GM21825 (cell line): ENCODE measurements around the gene TMEM240.
"Not testable (repeated sequence)": the region's sequence is repeated elsewhere in the genome, so short reads cannot be mapped to it uniquely, and the experiment has no call there.

ENCODE experiments used
- ATAC-seq: cut with Tn5 transposase; IDR thresholded peaks from one replicate; pipeline ENCODE4 v1.9.1; 2021; ENCODE audit warnings: mild to moderate bottlenecking, moderate library complexity; ENCODE audit not compliant: unreplicated experiment

Gene TMEM240

DNA sequence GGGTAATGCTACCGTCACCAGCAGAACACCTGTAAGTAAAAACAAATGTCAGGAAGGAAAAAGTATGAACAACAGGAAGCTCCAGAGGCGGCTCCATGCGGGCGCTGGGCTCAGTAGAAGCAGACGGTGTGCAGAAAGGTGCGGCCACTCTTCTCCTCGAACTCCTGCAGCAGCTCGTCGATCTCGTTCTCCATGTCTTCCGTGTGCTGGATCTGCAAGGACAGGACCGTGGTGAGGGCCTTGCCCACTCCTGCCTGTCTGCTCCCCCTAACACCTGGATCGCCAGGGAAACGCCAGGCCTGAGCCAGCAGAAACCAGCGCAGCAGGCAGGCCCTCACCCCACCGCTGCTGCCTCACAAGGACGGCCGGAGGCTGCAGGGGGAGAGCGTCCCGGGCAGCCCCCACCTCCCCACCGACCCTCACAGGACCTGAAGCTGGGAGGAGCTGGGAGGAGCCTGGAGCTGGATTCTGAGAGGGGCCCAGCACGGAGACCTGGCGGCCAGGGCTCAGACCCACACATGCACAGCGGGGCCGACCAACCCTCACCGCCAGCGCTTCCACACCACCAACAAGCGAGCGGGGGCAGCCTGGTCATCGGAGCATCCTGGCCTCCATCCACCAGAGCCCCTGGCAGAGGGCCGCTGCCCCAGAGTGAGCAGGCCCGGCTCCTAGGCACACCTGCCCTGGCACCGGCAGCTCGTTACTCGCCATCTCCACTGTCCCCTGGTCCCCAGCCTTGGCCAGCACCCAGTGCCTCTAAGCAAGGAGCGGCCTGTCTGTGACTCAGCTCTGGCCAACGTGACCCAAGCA is 1.7 kb upstream of the TMEM240 start:
- no peak for ATAC-seq

DNA sequence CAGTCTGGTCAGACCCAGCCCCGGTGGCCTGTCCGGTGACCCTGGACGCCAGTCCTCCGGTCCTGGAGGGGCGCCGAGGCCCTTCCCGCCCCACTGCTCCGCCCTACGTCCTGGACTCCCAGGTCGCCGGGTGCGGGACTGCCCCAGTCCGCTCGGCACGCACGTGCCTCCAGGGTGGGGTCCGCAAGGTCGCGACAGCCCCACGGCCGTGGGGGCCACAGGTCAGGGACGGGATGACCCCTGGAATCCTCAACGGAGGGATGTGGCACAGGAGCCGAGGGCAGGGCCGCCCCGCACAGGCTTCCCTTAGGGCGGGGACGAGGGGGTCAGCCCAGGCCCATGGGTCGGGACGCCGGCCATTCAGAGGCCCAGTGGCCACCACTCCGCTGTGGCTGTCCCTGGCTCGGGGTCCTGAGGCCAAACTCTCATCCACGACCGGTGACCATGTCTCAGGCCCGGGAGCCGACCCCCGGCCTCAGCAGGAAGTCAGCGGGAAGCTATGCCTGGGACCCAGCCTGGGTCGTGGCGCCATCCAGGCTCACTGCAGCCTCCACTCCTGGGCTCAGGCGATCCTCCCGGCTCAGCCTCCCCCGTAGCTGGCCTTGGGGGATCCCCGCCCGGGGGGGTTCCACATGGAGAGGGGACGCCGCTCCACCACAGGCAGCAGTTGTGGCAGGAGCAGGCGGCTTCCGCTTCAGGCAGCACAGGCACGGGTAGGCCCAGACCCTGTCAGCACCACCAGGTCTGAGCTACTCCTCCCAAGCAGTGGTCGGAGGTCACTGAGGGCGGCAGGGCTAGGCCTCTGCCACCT is 599 bp upstream of the TMEM240 start:
- ATAC-seq: no peak

DNA sequence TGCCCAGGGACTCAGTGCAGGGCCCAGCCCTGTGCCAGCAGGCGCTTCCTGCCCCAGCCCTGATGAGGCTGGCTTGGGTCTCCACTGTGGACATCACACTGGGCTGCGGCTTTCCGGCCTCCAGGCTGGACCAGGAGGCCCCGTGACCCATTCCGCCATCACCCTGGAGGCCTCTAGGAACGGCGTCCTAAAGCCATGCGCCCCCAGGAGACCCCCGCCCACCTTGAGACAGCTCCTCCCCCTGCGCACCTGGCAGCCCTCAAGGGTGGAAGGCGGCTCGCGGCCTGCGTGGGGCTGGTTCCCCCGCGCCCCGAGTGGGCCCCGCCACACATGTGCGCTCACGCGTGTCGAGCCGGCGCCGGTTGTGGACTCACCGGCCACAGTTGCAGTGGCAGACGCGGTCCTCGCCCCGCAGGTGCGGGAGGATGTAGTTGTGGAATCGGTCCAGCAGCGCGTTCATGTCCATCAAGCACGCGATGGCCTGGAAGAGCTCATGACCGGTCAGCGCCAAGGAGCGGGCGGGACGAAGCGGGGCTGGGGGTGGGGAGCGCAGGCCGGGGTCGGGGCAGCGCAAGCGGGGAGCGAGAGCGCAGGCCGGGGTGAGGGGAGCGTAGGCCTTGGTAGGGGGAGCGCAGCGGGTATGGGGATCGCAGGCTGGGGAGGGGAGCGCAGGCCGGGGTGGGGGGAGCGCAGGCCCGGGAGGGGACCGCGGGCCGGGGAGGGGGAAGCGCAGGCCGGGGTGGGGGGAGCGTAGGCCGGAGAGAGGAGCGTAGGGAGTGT is 924 bp downstream of the TMEM240 start:
- ATAC-seq: no peak

DNA sequence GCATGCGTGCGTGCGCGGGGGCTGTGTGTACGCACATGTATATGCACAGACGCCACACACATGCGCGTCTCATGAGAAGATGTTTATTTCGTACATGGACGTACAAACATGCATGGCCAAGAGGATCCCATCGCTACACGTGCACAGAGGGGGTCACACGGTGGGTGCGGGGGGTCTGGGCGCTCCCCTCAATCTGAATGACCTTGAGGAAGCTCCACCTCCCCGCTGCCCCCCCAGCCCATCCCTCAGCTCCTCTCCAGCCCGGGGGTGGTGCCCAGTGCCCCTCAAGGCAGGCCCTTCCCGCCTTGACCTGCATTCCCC is 1.5 kb downstream of the TMEM240 start:
- ATAC-seq: no peak

DNA sequence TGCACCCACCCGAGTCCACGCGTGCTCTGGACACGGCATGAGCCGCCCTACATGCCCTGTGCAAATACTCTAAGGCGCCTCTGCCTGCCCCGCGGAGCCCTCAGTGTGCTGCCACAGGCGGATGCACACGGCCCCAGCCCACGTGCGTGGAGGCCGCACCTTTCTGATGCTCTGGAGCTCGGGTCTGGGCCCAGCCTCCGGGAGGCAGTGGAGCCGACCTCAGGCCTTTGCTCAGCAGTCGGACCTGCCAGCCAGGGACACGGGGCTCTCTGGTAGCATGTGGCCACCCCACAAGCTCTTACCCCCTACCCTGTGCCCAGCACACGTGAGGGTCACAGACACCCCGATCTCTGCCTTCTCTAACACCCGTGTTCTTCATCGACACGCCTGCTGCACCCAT is 2.1 kb downstream of the TMEM240 start:
- no peak for ATAC-seq

DNA sequence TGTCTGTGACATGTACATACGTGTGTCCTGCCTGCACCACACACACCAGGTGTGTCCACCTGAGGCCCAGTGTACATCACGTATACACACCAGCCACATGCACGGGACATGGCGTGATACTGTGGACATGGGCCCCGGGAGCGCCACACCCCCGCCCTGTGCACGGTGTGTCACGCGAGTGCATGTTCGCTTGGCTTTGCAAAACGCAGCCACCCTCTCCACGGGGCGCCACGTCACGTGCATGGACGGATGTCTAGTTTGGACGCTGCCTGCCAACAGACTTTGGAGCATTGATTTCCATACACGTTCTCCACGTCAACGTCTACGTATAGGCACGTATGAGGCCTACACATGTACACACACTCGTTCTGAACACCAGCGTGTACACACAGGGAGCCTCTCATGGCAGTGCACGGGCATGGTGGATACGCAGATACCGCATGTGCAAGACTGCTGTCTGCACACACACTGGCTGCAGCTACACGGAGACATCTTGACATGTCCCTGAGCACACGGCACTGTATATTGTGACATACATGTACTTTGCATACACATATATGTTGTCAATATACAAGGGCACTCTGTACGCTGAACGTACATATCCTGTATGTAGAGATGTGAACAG is 2.7 kb downstream of the TMEM240 start:
- ATAC-seq: no peak

DNA sequence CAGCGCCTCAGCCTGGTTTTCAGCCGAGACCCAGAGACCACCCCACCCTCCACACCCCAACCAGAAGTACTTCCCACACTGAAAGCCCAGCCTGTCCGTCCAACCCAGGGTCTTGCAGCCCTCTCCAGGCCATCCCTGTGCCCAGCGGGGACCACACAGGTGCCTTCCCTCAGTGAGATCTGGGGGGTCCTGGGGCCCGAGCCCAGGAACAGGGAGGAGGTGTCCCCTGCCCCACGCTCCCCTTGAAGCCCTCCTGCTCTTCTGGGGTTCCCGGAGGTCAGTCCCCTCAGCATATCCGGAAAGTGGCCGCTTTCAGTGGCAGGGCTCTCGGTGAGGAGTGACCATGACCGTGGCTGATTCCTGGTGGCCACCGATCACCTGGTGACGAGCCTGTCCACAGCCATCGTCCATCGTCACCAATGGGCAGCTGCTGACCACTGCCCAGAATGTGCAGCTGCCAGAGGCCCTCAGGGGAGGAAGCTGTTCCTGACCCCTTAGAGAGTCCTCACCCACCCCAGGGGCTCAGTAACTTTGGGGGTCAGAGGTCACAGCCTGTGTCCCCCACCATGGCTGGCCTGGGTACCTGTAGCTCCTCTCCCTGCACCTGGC is 3.4 kb downstream of the TMEM240 start:
- no peak for ATAC-seq

DNA sequence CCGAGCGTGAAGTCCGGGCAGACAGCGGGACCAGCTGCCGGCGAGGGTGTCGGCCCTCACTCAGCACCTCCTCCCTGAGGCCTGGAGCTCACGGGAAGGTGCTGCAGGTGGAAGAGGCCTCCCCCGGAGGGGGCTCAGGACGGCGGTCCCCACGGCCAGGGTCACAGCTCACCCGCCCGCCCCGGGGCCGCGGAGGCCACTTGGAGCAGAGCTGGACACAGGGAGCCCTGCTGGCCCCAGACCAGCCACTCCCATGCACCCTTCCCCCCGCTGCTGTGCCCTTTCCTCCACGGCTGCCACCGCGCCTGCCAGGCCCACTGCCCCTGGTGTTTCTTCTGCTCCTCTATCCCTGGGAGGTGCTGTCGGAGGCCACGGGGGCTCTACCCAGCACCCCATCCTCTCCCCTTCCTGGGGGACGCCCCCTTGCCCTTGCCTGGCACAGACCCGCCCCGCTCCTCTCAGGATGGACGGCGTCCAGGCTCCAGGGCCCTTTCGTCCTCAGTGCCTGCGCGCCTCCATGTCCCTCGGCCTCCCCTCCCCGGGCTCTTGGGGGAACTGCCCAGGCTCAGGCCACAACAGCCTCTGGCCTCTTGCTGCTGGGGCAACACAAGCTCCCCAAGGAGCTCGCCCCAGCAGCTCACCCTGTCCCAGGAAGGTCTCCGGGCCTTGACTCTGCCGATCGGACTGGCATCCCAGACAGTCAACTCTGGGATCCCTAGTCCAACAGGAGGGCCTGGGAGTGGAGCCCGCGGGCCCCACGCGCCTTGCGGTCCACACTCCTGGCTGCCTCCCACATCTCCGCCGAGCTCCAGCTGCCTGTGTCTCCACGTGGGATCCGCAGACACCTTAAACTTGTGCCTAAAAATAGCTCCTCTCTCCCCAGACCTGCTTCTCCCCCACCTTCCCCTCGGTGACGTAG is 4.1 kb downstream of the TMEM240 start:
- no peak for ATAC-seq

DNA sequence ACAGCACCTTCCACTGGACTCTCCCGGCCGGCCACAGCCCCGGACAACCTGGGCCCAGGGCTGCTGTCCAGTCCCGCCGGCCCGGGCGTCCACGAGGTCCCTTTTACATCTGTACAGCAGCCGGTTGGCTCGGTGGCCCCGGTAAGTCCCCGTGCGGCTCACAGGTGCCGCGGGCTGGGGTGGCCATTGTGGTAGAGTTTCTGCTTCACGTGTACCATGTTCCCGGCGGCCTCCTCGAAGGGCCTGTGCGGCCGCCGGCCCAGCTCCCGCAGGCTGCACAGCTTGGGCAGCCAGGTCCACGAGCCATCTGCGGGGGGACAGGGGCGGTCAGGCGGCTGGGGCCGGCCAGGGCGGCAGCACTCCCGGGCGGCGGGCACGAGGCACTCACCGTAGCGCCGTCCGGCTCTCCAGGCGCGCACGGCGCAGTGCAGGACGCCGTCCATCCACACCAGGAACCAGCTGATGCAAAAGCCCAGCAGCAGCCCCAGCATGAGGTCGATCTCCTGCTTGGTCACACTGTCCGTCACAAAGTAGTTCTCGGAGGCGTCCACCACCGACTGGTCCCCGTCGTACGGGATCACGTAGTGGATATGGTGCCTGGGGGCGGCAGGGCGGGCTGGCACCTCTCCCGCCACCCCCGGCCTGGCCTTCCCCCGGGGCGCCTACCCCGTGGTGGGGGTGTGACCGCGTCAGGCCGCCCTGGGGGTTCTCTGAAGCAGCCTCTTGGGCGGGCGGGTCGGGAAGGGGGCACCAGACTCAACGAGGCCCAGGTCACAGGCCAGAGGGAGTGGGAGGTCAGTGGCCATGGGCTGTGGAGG is 5.0 kb downstream of the TMEM240 start:
- no peak for ATAC-seq

DNA sequence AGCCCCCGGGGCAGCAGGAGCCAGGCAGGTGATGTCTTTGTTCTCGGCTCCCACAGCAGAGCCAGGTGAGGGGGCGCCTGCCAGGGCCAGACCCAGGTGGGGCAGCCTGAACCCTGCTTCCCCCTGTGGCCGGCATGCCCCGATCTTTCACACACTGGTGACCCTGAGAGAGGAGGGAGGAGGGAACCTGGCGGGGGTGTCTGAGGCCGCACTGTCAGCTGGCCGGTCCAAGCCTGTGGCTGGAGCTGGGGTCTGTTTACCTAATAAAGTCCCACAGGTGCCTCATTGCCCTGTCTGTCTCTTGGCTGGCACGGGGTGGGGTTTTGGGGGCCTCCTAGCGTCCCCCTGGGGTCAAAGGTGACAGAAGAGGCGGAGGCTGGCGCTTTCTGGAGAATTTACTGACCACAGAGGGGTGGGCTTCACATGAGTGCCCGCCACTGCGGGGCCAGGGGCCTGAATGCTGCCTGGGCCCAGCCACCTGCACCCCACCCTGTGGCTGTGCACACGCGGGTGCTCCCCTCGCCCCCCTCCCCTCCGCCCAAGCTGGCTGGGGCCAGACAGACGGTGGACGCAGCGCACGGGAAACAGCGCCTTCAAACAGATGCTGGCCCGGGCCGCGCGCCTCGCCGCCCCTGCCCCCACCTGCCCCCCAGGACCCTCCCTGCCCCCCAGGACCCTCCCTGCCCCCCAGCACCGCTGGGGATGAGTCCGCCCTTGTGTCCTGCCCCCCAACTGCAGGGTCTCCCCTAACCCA is 5.8 kb downstream of the TMEM240 start:
- no peak for ATAC-seq

DNA sequence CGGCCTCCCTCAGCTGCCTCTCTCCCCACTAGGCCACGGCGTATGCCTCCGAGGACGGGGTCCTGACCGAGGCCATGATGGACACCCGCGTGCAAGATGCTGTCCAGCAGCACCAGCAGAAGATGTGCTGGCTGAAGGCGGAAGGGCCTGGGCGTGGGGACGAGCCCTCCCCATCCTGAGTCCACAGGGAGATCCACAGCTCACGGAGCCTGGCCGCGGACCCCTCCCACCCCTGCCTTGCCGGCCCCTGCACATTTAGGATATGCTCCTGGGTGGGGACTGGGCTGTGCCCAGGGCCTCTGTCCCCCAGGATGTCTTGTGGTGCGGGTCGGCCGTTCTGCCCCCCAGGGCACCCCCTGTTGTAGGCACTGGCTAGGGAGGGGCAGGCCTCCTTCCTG is 6.5 kb downstream of the TMEM240 start:
- ATAC-seq: not testable (repeated sequence)

DNA sequence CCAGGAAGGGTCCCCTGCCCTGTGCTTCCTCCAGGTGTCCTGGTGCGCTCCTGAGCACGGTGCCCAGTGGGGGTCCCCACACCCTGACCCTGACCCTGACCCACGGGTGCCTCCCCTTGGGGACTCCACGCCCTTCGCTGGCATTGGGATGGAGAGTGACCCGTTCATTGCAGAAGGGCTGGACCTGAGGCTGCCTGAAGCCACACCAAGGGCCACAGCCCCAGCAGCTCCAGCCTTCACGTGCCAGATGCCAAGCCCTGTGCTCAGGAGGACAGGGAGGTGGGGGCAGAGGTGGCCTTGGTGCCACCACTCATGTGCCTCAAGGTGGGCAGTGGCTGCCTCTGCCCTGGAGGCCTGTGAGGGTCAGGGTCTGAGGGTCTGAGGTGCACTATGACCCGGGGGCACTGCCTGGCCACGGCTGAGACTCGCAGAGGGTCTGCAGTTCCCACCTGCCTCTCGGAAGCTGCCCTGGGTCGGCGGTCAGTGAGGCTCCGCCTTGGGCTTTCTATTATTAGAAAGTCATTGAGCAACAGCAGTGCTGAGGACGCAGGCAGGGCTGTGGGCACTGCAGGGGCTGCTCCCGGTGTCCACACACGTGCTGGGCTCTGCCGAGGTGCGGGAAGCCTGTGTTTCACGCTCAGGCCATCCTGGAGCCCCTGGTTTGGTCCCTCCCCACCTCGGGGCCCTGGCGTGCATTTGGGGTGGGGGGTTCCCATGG is 7.1 kb downstream of the TMEM240 start:
- not testable (repeated sequence) for ATAC-seq

DNA sequence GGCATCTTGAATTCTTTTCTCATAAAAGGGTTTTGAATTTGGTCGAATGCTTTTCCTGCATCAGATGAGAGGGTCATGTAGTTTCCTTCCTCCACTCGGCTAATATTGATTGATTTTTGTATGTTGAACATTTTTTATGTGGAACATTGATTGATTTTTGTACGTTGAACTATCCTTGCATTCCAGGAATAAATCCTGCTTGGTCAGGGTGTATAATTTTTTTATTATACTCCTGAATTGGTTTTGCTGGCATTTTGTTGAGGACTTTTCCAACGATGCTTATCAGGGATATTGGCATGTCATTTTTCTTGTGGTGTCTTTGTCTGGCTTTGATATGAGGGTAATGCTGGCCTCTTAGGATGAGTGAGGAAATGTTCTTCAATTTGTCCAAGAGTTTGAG is 8.5 kb downstream of the TMEM240 start:
- ATAC-seq: no peak

DNA sequence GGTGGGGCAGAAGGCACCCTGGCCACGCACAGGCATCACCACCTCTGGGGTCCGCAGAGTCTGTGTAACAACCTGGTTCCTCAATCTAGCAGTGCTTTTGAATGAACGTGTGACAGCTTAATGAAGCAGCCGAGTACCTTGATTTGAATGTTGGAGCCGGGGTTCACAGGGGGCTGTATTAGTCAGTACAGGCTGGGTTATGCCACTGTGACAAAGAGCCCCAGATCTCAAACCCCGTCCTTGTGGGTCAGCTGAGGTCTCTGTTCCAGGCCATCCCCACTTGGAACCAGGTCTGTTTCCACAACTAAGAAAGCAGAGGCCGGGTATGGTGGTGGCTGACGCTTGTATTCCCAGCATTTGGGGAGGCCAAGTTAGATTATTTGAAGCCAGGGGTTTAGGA is 10.5 kb downstream of the TMEM240 start:
- no peak for ATAC-seq

DNA sequence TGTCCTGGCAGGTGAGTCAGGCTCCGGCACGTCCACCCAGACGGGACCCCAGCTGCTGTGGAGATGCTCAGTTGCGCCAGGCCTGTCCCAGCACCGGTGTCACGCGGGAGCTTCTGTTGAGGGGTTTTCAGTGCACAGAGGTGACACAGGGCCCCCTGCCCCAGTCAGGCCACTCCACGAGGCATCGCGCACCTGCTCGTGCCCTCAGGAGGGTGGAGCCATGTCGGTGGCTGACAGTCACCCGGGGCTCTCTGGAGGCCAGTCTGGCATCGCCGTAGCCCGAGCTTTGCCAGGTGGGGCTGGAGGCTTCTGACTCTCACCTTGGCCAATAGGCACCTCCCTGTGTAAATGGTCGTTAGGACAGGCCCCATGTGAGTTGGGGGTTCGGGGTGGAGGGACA is 11.1 kb downstream of the TMEM240 start:
- no peak for ATAC-seq

DNA sequence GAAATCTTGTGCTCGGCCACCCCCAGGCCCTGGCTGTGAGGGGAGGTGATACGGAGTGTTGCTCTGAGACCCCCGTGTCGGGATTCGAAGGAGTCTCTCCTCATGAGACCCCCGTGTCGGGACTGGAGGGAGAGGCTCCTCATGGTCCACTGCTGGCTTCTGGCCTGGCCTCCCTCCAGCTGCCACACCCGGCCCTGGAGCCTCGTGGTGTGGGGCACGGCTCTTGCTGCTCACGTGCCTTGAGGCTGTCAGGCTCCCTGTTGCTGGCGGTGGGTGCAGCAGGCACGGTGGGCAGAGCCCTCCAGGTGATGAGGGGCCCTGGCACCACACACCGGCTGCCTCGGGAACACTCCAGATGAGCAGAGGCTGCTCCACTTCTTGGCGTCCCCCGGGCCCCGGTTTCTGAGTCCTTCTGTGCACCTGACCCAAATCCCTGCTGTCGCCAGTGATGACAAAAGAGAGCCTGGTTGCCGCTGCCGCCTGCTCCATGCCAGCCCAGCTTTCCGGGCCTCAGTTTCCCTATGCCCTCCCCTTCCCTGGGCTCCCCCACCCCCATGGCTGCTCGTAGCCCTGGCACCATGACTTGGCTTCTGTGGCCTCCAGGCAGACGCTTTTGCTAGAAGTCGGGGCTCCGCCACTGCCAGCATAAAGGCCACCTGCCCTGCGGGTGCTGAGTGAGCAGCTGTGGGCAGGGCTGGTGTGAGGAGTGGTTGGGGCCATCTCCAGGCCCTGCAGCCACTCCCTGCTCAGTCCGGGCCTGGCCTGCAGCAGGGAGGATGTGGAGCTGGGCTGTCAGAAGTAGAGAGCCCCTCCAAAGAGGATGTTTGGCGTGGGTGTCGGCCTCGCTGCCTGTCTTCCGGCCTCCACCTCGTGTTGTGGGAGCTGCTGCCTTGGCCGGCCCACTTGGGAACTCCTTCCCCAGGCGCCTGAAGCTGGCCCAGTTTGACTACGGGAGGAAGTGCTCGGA is 11.8 kb downstream of the TMEM240 start:
- ATAC-seq: no peak
